DND-41 (cell line): ENCODE measurements around the gene ZNF488.

Experiments
- EZH2 ChIP-seq: IDR thresholded peaks from 3 replicates; pipeline ENCODE4 v1.6.1; 2012; ENCODE audit warnings: borderline replicate concordance, low read depth, mild to moderate bottlenecking, moderate library complexity, low read length, inconsistent platforms; ENCODE audit not compliant: severe bottlenecking
- TF ChIP-seq, protein P1 (sequence below): IDR thresholded peaks from 2 replicates; pipeline ENCODE4 v1.5.1; 2012; ENCODE audit warnings: borderline replicate concordance, low read length, moderate library complexity, mild to moderate bottlenecking; ENCODE audit not compliant: poor library complexity, severe bottlenecking; ENCODE audit errors: extremely low read depth

DNA sequence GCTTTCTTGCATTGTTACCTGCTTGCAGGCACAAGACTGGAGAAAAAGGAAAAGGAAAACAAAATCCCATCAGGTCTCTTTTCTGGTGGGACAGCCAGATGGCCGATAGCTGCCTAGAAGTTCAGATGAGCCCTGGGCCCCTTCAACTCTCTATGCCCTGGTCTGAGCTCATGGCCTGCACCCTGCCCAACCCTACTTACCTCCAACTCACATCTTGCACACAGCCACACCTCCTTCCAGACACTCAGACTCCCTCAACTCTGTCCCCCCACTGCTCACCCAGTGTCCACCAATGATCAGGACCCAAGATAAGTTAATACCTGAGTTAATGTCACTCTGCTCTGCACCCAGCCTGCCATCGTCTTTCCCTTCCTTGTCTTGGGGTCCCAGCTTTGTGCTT, 25.0 kb downstream of the ZNF488 start:
- TF ChIP-seq, protein P1, sequence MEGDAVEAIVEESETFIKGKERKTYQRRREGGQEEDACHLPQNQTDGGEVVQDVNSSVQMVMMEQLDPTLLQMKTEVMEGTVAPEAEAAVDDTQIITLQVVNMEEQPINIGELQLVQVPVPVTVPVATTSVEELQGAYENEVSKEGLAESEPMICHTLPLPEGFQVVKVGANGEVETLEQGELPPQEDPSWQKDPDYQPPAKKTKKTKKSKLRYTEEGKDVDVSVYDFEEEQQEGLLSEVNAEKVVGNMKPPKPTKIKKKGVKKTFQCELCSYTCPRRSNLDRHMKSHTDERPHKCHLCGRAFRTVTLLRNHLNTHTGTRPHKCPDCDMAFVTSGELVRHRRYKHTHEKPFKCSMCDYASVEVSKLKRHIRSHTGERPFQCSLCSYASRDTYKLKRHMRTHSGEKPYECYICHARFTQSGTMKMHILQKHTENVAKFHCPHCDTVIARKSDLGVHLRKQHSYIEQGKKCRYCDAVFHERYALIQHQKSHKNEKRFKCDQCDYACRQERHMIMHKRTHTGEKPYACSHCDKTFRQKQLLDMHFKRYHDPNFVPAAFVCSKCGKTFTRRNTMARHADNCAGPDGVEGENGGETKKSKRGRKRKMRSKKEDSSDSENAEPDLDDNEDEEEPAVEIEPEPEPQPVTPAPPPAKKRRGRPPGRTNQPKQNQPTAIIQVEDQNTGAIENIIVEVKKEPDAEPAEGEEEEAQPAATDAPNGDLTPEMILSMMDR = no peak
- TF ChIP-seq EZH2 = no peak
